ENCODE measurements around the gene SMPD2. TPM values are rescaled to one million over a fixed set of nuclear protein-coding genes. Genes with fewer than 3 reads are reported as not detected.
A peak's percentile ranks its signal among the peaks of the same experiment; 100 is the strongest.

Gene SMPD2
- total RNA-seq, 1 experiment from 2014 or later = 8.2 TPM

DNA sequence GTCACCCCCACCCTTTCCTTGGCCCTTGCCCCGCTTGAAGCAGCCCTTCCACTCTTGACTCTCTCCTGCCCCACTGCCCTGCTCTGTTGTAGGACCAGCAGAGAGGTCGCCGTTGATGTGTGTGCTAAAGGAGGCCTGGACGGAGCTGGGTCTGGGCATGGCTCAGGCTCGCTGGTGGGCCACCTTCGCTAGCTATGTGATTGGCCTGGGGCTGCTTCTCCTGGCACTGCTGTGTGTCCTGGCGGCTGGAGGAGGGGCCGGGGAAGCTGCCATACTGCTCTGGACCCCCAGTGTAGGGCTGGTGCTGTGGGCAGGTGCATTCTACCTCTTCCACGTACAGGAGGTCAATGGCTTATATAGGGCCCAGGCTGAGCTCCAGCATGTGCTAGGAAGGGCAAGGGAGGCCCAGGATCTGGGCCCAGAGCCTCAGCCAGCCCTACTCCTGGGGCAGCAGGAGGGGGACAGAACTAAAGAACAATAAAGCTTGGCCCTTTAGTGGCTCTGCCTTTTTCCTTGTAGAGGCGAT, 3.0 kb downstream of the SMPD2 start:
- H3K27ac ChIP-seq = no peak overlapping the region
- H3K4me2 ChIP-seq = no peak overlapping the region
- H3K4me3 ChIP-seq = no peak overlapping the region
- no peaks in the 10 kb centered on the region for H3K9me3 ChIP-seq (ENCODE audit: insufficient read depth, low read depth)
- H3K9me2 ChIP-seq (ENCODE audit: insufficient read depth) = no peaks in the 10 kb centered on the region
- TF ChIP-seq, protein P1, sequence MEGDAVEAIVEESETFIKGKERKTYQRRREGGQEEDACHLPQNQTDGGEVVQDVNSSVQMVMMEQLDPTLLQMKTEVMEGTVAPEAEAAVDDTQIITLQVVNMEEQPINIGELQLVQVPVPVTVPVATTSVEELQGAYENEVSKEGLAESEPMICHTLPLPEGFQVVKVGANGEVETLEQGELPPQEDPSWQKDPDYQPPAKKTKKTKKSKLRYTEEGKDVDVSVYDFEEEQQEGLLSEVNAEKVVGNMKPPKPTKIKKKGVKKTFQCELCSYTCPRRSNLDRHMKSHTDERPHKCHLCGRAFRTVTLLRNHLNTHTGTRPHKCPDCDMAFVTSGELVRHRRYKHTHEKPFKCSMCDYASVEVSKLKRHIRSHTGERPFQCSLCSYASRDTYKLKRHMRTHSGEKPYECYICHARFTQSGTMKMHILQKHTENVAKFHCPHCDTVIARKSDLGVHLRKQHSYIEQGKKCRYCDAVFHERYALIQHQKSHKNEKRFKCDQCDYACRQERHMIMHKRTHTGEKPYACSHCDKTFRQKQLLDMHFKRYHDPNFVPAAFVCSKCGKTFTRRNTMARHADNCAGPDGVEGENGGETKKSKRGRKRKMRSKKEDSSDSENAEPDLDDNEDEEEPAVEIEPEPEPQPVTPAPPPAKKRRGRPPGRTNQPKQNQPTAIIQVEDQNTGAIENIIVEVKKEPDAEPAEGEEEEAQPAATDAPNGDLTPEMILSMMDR (conservative IDR thresholded peaks at IDR 0.05) = no peak
- TF ChIP-seq EZH2 (IDR thresholded peaks at IDR 0.05; ENCODE audit: low read depth) = no peak
- CTCF ChIA-PET = interaction anchor here (0.6 kb wide), 1 partner anchor 385 kb away, joined by 3 read pairs; no protein-coding TSS in a partner anchor
- intact Hi-C loops (cut with micrococcal nuclease; ENCODE audit: unreplicated experiment) = no loop called here
- DNase-seq = no peak
- H3K79me2 ChIP-seq (ENCODE audit: low read depth) = peaks cover 29% of the 10 kb centered on the region
- no peak overlapping the region for H2AFZ ChIP-seq
- POLR2A ChIA-PET (ENCODE audit: unreplicated experiment) = no interaction called here
- H3K36me3 ChIP-seq (ENCODE audit: low read depth) = 0 out of 2 replicates have a peak, but pooled peaks cover 3% of the 10 kb centered on the region
- H3F3A ChIP-seq (ENCODE audit: insufficient read depth, low read depth) = peaks cover 16% of the 10 kb centered on the region
- H4K20me1 ChIP-seq (ENCODE audit: insufficient read depth) = no peaks in the 10 kb centered on the region
- BruUV-seq (replicated peaks) = no TSS peak
- H3K27me3 ChIP-seq (ENCODE audit: insufficient read depth, low read depth) = no peaks in the 10 kb centered on the region
- peaks cover 13% of the 10 kb centered on the region for H3K4me1 ChIP-seq (replicated peaks; ENCODE audit: insufficient read depth)

DNA sequence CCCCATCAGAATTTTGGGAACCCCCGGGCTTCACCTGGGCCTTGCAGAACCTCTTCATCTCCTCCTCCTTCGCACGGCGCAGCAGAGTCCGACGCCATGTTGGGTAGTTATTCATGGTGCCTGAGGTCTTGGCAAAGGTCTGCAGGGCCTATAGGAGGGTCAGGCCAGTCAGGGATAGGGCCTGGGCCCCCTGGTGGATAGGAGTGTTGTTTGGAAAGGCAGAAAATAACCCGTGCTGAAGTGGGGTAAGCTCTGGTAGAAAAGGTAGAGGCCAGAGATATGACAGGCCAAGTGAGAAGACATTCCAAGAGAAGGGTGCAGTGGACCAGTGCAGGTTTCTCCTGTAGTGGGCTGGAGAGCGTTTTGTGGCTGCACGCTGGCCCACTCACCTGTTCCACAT, 4.9 kb downstream of the SMPD2 start:
- peaks cover 4% of the 10 kb centered on the region; the same call in 1 of the 2 replicates for H3F3A ChIP-seq (ENCODE audit: insufficient read depth, low read depth)
- no peak overlapping the region for H3K4me2 ChIP-seq
- no peaks in the 10 kb centered on the region for H4K20me1 ChIP-seq (ENCODE audit: insufficient read depth)
- H3K27ac ChIP-seq = no peak overlapping the region
- H3K4me3 ChIP-seq = no peak overlapping the region
- 0 out of 2 replicates have a peak, but pooled peaks cover 3% of the 10 kb centered on the region for H3K36me3 ChIP-seq (ENCODE audit: low read depth)
- BruUV-seq (replicated peaks) = no TSS peak
- peaks cover 7% of the 10 kb centered on the region for H3K4me1 ChIP-seq (replicated peaks; ENCODE audit: insufficient read depth)
- CTCF ChIA-PET = no interaction called here
- H3K9me3 ChIP-seq (ENCODE audit: insufficient read depth, low read depth) = no peaks in the 10 kb centered on the region
- intact Hi-C loops (cut with micrococcal nuclease; ENCODE audit: unreplicated experiment) = no loop called here
- POLR2A ChIA-PET (ENCODE audit: unreplicated experiment) = interaction anchor here (0.6 kb wide), 1 partner anchor 12 kb away, joined by 6 read pairs; no protein-coding TSS in a partner anchor
- H3K27me3 ChIP-seq (ENCODE audit: insufficient read depth, low read depth) = no peaks in the 10 kb centered on the region
- H2AFZ ChIP-seq = no peak overlapping the region
- no peak for DNase-seq
- H3K79me2 ChIP-seq (ENCODE audit: low read depth) = peaks cover 18% of the 10 kb centered on the region
- H3K9me2 ChIP-seq (ENCODE audit: insufficient read depth) = no peaks in the 10 kb centered on the region
- no peak for TF ChIP-seq EZH2 (IDR thresholded peaks at IDR 0.05; ENCODE audit: low read depth)
- TF ChIP-seq, protein P1 (conservative IDR thresholded peaks at IDR 0.05) = peak; percentile 30; the same call in 1 of the 2 replicates

DNA sequence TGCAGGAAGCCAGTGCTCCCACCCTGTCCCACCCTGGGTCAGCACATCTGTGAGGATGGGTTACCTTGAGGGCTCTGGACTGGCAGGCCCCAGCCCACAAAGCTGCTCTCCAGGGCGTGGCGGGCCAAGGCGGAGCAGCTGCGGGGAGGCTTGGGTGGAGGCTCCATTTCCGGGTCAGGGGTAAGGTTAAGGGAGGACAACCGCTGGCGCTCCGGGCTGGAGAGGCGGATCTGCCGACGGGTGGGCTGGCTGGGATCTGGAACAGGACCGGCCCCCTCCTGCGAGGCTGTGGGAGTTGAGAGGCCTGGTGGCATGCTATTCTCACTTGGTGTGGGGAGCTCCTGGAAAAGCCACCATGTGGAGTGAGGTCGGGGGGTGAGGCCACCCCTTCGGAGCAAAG, 5.5 kb downstream of the SMPD2 start:
- Histone ChIP-seq H3K4me3 (no peak overlapping the region), H3F3A (ENCODE audit: insufficient read depth, low read depth) (peaks cover 8% of the 10 kb centered on the region; the same call in 1 of the 2 replicates), H3K27ac (no peak overlapping the region), H2AFZ (no peak overlapping the region), H3K9me3 (ENCODE audit: insufficient read depth, low read depth) (no peaks in the 10 kb centered on the region), H3K4me2 (no peak overlapping the region), H3K4me1 (replicated peaks; ENCODE audit: insufficient read depth) (peaks cover 7% of the 10 kb centered on the region), H3K9me2 (ENCODE audit: insufficient read depth) (no peaks in the 10 kb centered on the region), H4K20me1 (ENCODE audit: insufficient read depth) (no peaks in the 10 kb centered on the region), H3K27me3 (ENCODE audit: insufficient read depth, low read depth) (no peaks in the 10 kb centered on the region), H3K36me3 (ENCODE audit: low read depth) (0 out of 2 replicates have a peak, but pooled peaks cover 3% of the 10 kb centered on the region), H3K79me2 (ENCODE audit: low read depth) (peaks cover 14% of the 10 kb centered on the region)
- ChIA-PET POLR2A (ENCODE audit: unreplicated experiment) (interaction anchor here (0.6 kb wide), 1 partner anchor 245 kb away, joined by 5 read pairs; no protein-coding TSS in a partner anchor), CTCF (no interaction called here)
- no peak for DNase-seq
- TF ChIP-seq, protein P1 (conservative IDR thresholded peaks at IDR 0.05) = no peak
- TF ChIP-seq EZH2 (IDR thresholded peaks at IDR 0.05; ENCODE audit: low read depth) = no peak
- BruUV-seq (replicated peaks) = no TSS peak
- intact Hi-C loops (cut with micrococcal nuclease; ENCODE audit: unreplicated experiment) = no loop called here

Data from PC-9 (cell line).